Measurements from ENCODE around the gene CNRIP1. TPM values are rescaled to one million over a fixed set of nuclear protein-coding genes. Genes with fewer than 3 reads are reported as not detected.
A peak's percentile ranks its signal among the peaks of the same experiment; 100 is the strongest.

Gene CNRIP1
- total RNA-seq, 1 donor from 2014 or later = 4.4 TPM

DNA sequence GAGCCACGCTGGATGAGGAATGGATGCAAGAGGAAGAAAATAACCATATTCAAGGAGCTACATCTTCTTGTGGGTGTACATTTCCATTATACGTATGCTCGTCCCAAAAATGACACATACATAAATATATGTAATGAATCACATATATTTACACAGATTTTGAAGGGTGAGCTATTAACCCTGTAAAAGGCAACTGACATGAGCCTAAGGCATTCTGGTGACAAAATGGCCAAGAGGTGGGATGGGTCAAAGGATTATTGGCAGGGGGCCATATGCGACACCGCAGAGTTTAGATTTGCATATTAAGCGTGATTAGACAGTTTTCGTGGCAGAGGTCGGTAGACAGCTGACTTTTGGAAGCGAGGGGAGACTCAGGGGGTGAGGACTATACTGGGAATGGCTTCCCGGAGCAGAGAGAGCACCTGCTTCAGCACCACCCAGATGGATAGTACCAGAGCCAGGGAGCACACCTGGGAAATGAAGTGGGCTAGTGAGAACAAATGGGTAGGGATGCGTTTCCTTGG is 431 bp upstream of the CNRIP1 start:
- Histone ChIP-seq H4K20me1 (ENCODE audit: insufficient read depth, low read length) (peaks cover 8% of the 10 kb centered on the region), H3K27ac (ENCODE audit: low read depth, low read length) (peak overlapping the region; percentile 92), H3K27me3 (ENCODE audit: insufficient read depth, low read length) (no peaks in the 10 kb centered on the region), H3K9me3 (ENCODE audit: insufficient read depth, low read depth, low read length) (no peaks in the 10 kb centered on the region), H3K36me3 (ENCODE audit: insufficient read depth, low read length) (peaks cover 6% of the 10 kb centered on the region), H3K4me1 (ENCODE audit: insufficient read depth, low read length) (peaks cover 16% of the 10 kb centered on the region), H2AFZ (ENCODE audit: low read depth, low read length) (peak overlapping the region; percentile 97), H3K9ac (ENCODE audit: low read length) (peak overlapping the region; percentile 91), H3K4me3 (ENCODE audit: insufficient read depth, low read depth, low read length) (peak overlapping the region; percentile 71), H3K79me2 (ENCODE audit: insufficient read depth, low read length) (peaks cover 33% of the 10 kb centered on the region), H3K4me2 (ENCODE audit: low read length) (peak overlapping the region; percentile 91)
- Mint-ChIP-seq H3K9me3 (ENCODE audit: unreplicated experiment) (no peaks in the 10 kb centered on the region), H3K27me3 (ENCODE audit: low read depth, unreplicated experiment) (peaks cover 37% of the 10 kb centered on the region), H3K4me1 (ENCODE audit: low read depth, unreplicated experiment) (peaks cover 2% of the 10 kb centered on the region), H3K27ac (ENCODE audit: unreplicated experiment) (no peak overlapping the region), H3K36me3 (ENCODE audit: low read depth, unreplicated experiment) (no peaks in the 10 kb centered on the region), H3K4me3 (ENCODE audit: unreplicated experiment) (peak overlapping the region; percentile 91)
- peak; percentile 15 for DNase-seq (ENCODE audit: low read depth)
- TF ChIP-seq EZH2 (IDR thresholded peaks at IDR 0.05; ENCODE audit: insufficient read depth, low read length) = no peak
- TF ChIP-seq, protein P1, sequence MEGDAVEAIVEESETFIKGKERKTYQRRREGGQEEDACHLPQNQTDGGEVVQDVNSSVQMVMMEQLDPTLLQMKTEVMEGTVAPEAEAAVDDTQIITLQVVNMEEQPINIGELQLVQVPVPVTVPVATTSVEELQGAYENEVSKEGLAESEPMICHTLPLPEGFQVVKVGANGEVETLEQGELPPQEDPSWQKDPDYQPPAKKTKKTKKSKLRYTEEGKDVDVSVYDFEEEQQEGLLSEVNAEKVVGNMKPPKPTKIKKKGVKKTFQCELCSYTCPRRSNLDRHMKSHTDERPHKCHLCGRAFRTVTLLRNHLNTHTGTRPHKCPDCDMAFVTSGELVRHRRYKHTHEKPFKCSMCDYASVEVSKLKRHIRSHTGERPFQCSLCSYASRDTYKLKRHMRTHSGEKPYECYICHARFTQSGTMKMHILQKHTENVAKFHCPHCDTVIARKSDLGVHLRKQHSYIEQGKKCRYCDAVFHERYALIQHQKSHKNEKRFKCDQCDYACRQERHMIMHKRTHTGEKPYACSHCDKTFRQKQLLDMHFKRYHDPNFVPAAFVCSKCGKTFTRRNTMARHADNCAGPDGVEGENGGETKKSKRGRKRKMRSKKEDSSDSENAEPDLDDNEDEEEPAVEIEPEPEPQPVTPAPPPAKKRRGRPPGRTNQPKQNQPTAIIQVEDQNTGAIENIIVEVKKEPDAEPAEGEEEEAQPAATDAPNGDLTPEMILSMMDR (IDR thresholded peaks at IDR 0.05; ENCODE audit: insufficient read depth, low read depth, low read length) = no peak
- no peak for FAIRE-seq

DNA sequence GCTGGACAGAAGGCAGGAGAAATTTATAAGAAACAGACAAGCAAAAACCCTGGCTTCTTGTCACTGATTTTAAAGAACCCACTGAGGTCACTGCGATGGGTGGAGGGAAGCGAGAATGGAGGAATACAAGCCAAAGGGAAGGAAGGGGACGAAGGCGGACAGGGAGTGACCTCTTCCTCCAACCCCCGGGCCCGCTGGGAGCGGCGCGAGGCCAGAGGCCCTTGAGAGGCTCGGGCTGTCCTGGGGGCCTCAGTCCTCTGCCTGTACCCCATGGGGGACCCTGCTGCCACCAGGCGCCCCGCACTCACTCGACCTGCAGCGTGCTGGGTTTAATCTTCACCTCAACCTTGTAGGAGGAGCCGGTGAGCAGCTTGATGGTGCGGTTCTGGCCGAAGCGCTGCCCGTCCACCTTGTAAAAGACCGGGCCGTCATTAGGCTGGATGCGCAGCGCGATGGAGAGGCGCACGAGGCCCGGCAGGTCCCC is 793 bp downstream of the CNRIP1 start:
- peaks cover 33% of the 10 kb centered on the region for H3K79me2 ChIP-seq (ENCODE audit: insufficient read depth, low read length)
- H3K27me3 Mint-ChIP-seq (ENCODE audit: low read depth, unreplicated experiment) = peaks cover 30% of the 10 kb centered on the region
- H3K27me3 ChIP-seq (ENCODE audit: insufficient read depth, low read length) = no peaks in the 10 kb centered on the region
- peaks cover 2% of the 10 kb centered on the region for H3K4me1 Mint-ChIP-seq (ENCODE audit: low read depth, unreplicated experiment)
- H3K27ac ChIP-seq (ENCODE audit: low read depth, low read length) = peak overlapping the region; percentile 92
- peaks cover 6% of the 10 kb centered on the region for H3K36me3 ChIP-seq (ENCODE audit: insufficient read depth, low read length)
- H2AFZ ChIP-seq (ENCODE audit: low read depth, low read length) = peak overlapping the region; percentile 97
- H3K9ac ChIP-seq (ENCODE audit: low read length) = peak overlapping the region; percentile 91
- peaks cover 16% of the 10 kb centered on the region for H3K4me1 ChIP-seq (ENCODE audit: insufficient read depth, low read length)
- no peak overlapping the region for H3K27ac Mint-ChIP-seq (ENCODE audit: unreplicated experiment)
- H3K4me3 ChIP-seq (ENCODE audit: insufficient read depth, low read depth, low read length) = peak overlapping the region; percentile 71
- H3K4me3 Mint-ChIP-seq (ENCODE audit: unreplicated experiment) = peak overlapping the region; percentile 91
- no peaks in the 10 kb centered on the region for H3K9me3 ChIP-seq (ENCODE audit: insufficient read depth, low read depth, low read length)
- FAIRE-seq (no peak), DNase-seq (ENCODE audit: low read depth) (no peak)
- no peaks in the 10 kb centered on the region for H3K9me3 Mint-ChIP-seq (ENCODE audit: unreplicated experiment)
- H4K20me1 ChIP-seq (ENCODE audit: insufficient read depth, low read length) = peaks cover 8% of the 10 kb centered on the region
- peak overlapping the region; percentile 91 for H3K4me2 ChIP-seq (ENCODE audit: low read length)
- TF ChIP-seq, protein P1 (IDR thresholded peaks at IDR 0.05; ENCODE audit: insufficient read depth, low read depth, low read length) = no peak
- no peak for TF ChIP-seq EZH2 (IDR thresholded peaks at IDR 0.05; ENCODE audit: insufficient read depth, low read length)
- no peaks in the 10 kb centered on the region for H3K36me3 Mint-ChIP-seq (ENCODE audit: low read depth, unreplicated experiment)
